ENCODE results near the gene GAS6. TPM values are rescaled to one million over a fixed set of nuclear protein-coding genes. Genes with fewer than 3 reads are reported as not detected.
"Not testable (repeated sequence)": the region's sequence is repeated elsewhere in the genome, so short reads cannot be mapped to it uniquely, and the experiment has no call there.

GAS6 gene
- polyA plus RNA-seq, 12 donors: 20.9 to 61.4 (median 31.5) TPM; not detected in 1

GRCh38 chr13:113875429-113875815, 11.5 kb upstream of the GAS6 start:
- no peak for DNase-seq

- no peak for DNase-seq
Observed at GRCh38 chr13:113874579-113875428, 10.9 kb upstream of the GAS6 start.

- DNase-seq: no peak
Observed at GRCh38 chr13:113874177-113874576, 10.3 kb upstream of the GAS6 start.

- no peak for DNase-seq
Observed at GRCh38 chr13:113869263-113869662, 5.4 kb upstream of the GAS6 start.

- not testable (repeated sequence) for DNase-seq
Observed at GRCh38 chr13:113867913-113868312, 4.0 kb upstream of the GAS6 start.

GRCh38 chr13:113865427-113865826, 1.6 kb upstream of the GAS6 start:
- no peak for DNase-seq

- DNase-seq: no peak
Observed at GRCh38 chr13:113864273-113864890, 506 bp upstream of the GAS6 start.

GRCh38 chr13:113862931-113863523, 849 bp downstream of the GAS6 start:
- no peak for DNase-seq

- no peak for DNase-seq
Observed at GRCh38 chr13:113862191-113862930, 1.5 kb downstream of the GAS6 start.

GRCh38 chr13:113861433-113862030, 2.3 kb downstream of the GAS6 start:
- DNase-seq: no peak

- DNase-seq: no peak
Observed at GRCh38 chr13:113860665-113861432, 3.0 kb downstream of the GAS6 start.

- no peak for DNase-seq
Observed at GRCh38 chr13:113860051-113860664, 3.7 kb downstream of the GAS6 start.

- no peak for DNase-seq
Observed at GRCh38 chr13:113859311-113860050, 4.4 kb downstream of the GAS6 start.

GRCh38 chr13:113857531-113858195, 6.2 kb downstream of the GAS6 start:
- no peak for DNase-seq

- no peak for DNase-seq
Observed at GRCh38 chr13:113856716-113857065, 7.2 kb downstream of the GAS6 start.

- no peak for DNase-seq
Observed at GRCh38 chr13:113855931-113856715, 7.8 kb downstream of the GAS6 start.

- no peak for DNase-seq
Observed at GRCh38 chr13:113855012-113855921, 8.6 kb downstream of the GAS6 start.
